Mucosa of descending colon (tissue), 3 donors: Measurements from ENCODE around the gene GRIK3. TPM values are rescaled to one million over a fixed set of nuclear protein-coding genes. Genes with fewer than 3 reads are reported as not detected.

Source experiments
- ATAC-seq: fragments of 200-7000 bp; cut with Tn5 transposase; one replicate; pipeline ENCODE4 v1.9.1; 2020; ENCODE audit warnings: mild to moderate bottlenecking, moderate library complexity
- DNase-seq, 3 donors: peaks; one replicate each; pipeline ENCODE4 v3.0.0-alpha.2; 2020
- H3K36me3 ChIP-seq: fragments of 200-600 bp; one replicate; pipeline ENCODE4 v1.8.0; 2021; ENCODE audit warnings: low read depth, mild to moderate bottlenecking
- H3K4me1 ChIP-seq: fragments of 200-600 bp; one replicate; pipeline ENCODE4 v1.8.0; 2021; ENCODE audit warnings: low read depth, mild to moderate bottlenecking
- H3K4me3 ChIP-seq: fragments of 200-600 bp; one replicate; pipeline ENCODE4 v1.8.0; 2021; ENCODE audit warnings: mild to moderate bottlenecking
- H3K9me3 ChIP-seq: fragments of 200-600 bp; one replicate; pipeline ENCODE4 v1.8.0; 2021; ENCODE audit warnings: mild to moderate bottlenecking
- CTCF ChIP-seq: fragments of 200-600 bp; IDR thresholded peaks from one replicate; pipeline ENCODE4 v1.8.0; 2022; ENCODE audit warnings: antibody characterized with exemption, mild to moderate bottlenecking
- intact Hi-C, 2 donors: fragments of 100-400 bp; cut with DNase I in 1 of 2; cut with micrococcal nuclease in 1 of 2; formaldehyde crosslinking; loops; one replicate each; pipeline versions ENCODE4 v1.11.0 to v1.11.1; 2022; cut with DNase I, micrococcal nuclease
- total RNA-seq, 3 donors: library from RNA; stranded (reverse); fragmentation: NEBNext Ultra II Directional in 2 of 3; extraction: Animal tissue kit (Norgen Biotek cat#: 25700) in 2 of 3; gene quantifications; one replicate each; pipeline versions ENCODE4 v1.2.1 to v1.2.4, GENCODE V29; 2021 to 2023
- donor health status: DM: no; HTN: no; CAD: no; lungs with moderate emphysema.
- donor health status: DM: no; HTN: no; CAD: no.
- donor health status: DM: no; HTN: yes; CAD: no.

Gene GRIK3
- total RNA-seq, 3 donors from 2014 or later: 0.41 to 13.6 (median 1.5) TPM

- H3K4me1 ChIP-seq: no peaks in the 10 kb centered on the region
- no peaks in the 10 kb centered on the region for H3K36me3 ChIP-seq
- intact Hi-C loops: no loop called here
- DNase-seq (no peak), ATAC-seq (no peak)
- no peaks in the 10 kb centered on the region for H3K9me3 ChIP-seq
- TF ChIP-seq CTCF: no peak
- no peak overlapping the region for H3K4me3 ChIP-seq
Observed at GRCh38 chr1:36847186-36847585, 187.1 kb downstream of the GRIK3 start.

GRCh38 chr1:36846357-36846756, 188.0 kb downstream of the GRIK3 start:
- Histone ChIP-seq H3K4me3 (no peak overlapping the region), H3K4me1 (no peaks in the 10 kb centered on the region), H3K9me3 (no peaks in the 10 kb centered on the region), H3K36me3 (no peaks in the 10 kb centered on the region)
- no peak for TF ChIP-seq CTCF
- intact Hi-C loops: no loop called here
- DNase-seq: no peak
- no peak for ATAC-seq

- H3K4me1 ChIP-seq: no peaks in the 10 kb centered on the region
- ATAC-seq (no peak), DNase-seq (no peak)
- H3K4me3 ChIP-seq: no peak overlapping the region
- no peaks in the 10 kb centered on the region for H3K9me3 ChIP-seq
- H3K36me3 ChIP-seq: no peaks in the 10 kb centered on the region
- intact Hi-C loops: no loop called here
- no peak for TF ChIP-seq CTCF
Observed at GRCh38 chr1:36845802-36846201, 188.5 kb downstream of the GRIK3 start.

- DNase-seq: no peak
- Histone ChIP-seq H3K4me3 (no peak overlapping the region), H3K9me3 (no peaks in the 10 kb centered on the region), H3K4me1 (no peaks in the 10 kb centered on the region), H3K36me3 (no peaks in the 10 kb centered on the region)
- intact Hi-C loops: no loop called here
- ATAC-seq: no peak
- no peak for TF ChIP-seq CTCF
Observed at GRCh38 chr1:36844917-36845316, 189.4 kb downstream of the GRIK3 start.

GRCh38 chr1:36843906-36844610, 190.3 kb downstream of the GRIK3 start:
- ATAC-seq: no peak
- Histone ChIP-seq H3K9me3 (no peaks in the 10 kb centered on the region), H3K4me3 (no peak overlapping the region), H3K4me1 (no peaks in the 10 kb centered on the region), H3K36me3 (no peaks in the 10 kb centered on the region)
- intact Hi-C loops: no loop called here
- DNase-seq: no peak
- TF ChIP-seq CTCF: no peak

DNA sequence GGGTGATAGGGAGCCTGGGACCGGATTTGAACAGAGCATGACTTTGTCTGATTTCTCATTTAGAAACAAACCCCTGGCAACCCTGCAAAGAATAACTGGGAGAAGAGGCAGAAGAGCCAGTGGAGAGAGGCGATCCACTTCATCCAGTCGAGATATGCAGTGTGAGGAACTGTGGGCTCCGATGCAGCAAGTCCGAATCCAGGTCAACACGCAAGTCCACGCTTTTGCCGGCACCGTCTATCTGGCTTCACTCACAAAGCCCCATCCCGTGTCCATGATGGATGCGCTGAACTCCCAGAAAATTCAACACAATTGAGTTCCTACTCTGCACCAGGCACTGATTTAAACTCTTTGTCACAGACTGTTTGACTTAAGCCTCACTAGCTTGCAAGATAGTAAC, 191.3 kb downstream of the GRIK3 start:
- no peak overlapping the region for H3K4me3 ChIP-seq
- H3K4me1 ChIP-seq: no peaks in the 10 kb centered on the region
- intact Hi-C loops: no loop called here
- no peaks in the 10 kb centered on the region for H3K9me3 ChIP-seq
- TF ChIP-seq CTCF: no peak
- H3K36me3 ChIP-seq: no peaks in the 10 kb centered on the region
- ATAC-seq: no peak
- DNase-seq: no peak
